SK-N-MC (cell line): ENCODE results near the gene CDH4.

ENCODE experiments used
- EZH2 ChIP-seq: fragments of 200-600 bp; sonication (generic); IDR thresholded peaks from one replicate; pipeline ENCODE4 v1.6.1; 2017; ENCODE audit warnings: antibody characterized with exemption
- FOXP2 ChIP-seq: optimal IDR thresholded peaks from 2 replicates; pipeline ENCODE3; 2011; ENCODE audit warnings: mild to moderate bottlenecking, moderate library complexity; ENCODE audit not compliant: insufficient read depth; ENCODE audit errors: extremely low read length, control extremely low read depth
- POLR2AphosphoS5 ChIP-seq: IDR thresholded peaks from 2 replicates; pipeline ENCODE4 v1.6.1; 2012; ENCODE audit warnings: mild to moderate bottlenecking, low read depth, low read length, borderline replicate concordance

GRCh38 chr20:61422636-61423425 is 170.8 kb downstream of the CDH4 start:
- TF ChIP-seq POLR2AphosphoS5 (no peak), EZH2 (no peak), FOXP2 (no peak)
